SK-N-DZ (cell line): ENCODE data around the gene SULT1C2.
"Not testable (repeated sequence)": the region's sequence is repeated elsewhere in the genome, so short reads cannot be mapped to it uniquely, and the experiment has no call there.

Experiments used
- DNase-seq: peaks from one replicate; pipeline ENCODE4 v3.0.0-alpha.2; 2015; ENCODE audit warnings: low spot score

SULT1C2 gene

GRCh38 chr2:108351889-108352288 is 63.2 kb downstream of the SULT1C2 start:
- DNase-seq = no peak

GRCh38 chr2:108354136-108354535 is 65.4 kb downstream of the SULT1C2 start:
- no peak for DNase-seq

GRCh38 chr2:108355906-108356734 is 67.4 kb downstream of the SULT1C2 start:
- no peak for DNase-seq

- not testable (repeated sequence) for DNase-seq
These were observed 70.6 kb downstream of the SULT1C2 start for GRCh38 chr2:108359336-108359735.
